Fibroblast of gingiva (primary cell): ENCODE measurements around the gene CCDC90B.
"Not testable (repeated sequence)": the region's sequence is repeated elsewhere in the genome, so short reads cannot be mapped to it uniquely, and the experiment has no call there.

Experiments
- DNase-seq: peaks from one replicate; pipeline ENCODE4 v3.0.0-alpha.2; 2011; ENCODE audit warnings: low read depth

Gene CCDC90B

GRCh38 chr11:83285771-83286528 lies at the start of gene CCDC90B:
Gene CCDC90B, minus strand, starts transcription at chr11:83286367. Its CDS starts 395 bp downstream, at chr11:83285972.
- peak; percentile 98 for DNase-seq

- DNase-seq, result no peak
Observed at GRCh38 chr11:83335446-83336070, 49.4 kb upstream of the CCDC90B start.

GRCh38 chr11:83330303-83330702 lies 44.1 kb upstream of the CCDC90B start:
- DNase-seq, result no peak

GRCh38 chr11:83326326-83326725 lies 40.2 kb upstream of the CCDC90B start:
- DNase-seq, result no peak

GRCh38 chr11:83319346-83319745 lies 33.2 kb upstream of the CCDC90B start:
- no peak for DNase-seq

GRCh38 chr11:83318931-83319330 lies 32.8 kb upstream of the CCDC90B start:
- DNase-seq, result no peak

- DNase-seq, result no peak
Observed at GRCh38 chr11:83317757-83318690, 31.9 kb upstream of the CCDC90B start.

- DNase-seq, result not testable (repeated sequence)
Observed at GRCh38 chr11:83316897-83317268, 30.7 kb upstream of the CCDC90B start.

- DNase-seq, result not testable (repeated sequence)
Observed at GRCh38 chr11:83316143-83316896, 30.2 kb upstream of the CCDC90B start.

GRCh38 chr11:83312430-83312829 lies 26.3 kb upstream of the CCDC90B start:
- no peak for DNase-seq

- no peak for DNase-seq
Observed at GRCh38 chr11:83311701-83312100, 25.5 kb upstream of the CCDC90B start.

GRCh38 chr11:83310718-83311117 lies 24.6 kb upstream of the CCDC90B start:
- DNase-seq, result no peak

- not testable (repeated sequence) for DNase-seq
Observed at GRCh38 chr11:83308536-83308935, 22.4 kb upstream of the CCDC90B start.

- no peak for DNase-seq
Observed at GRCh38 chr11:83306200-83307080, 20.3 kb upstream of the CCDC90B start.

GRCh38 chr11:83303316-83303715 lies 17.1 kb upstream of the CCDC90B start:
- DNase-seq, result no peak

- DNase-seq, result no peak
Observed at GRCh38 chr11:83302151-83302550, 16.0 kb upstream of the CCDC90B start.

- no peak for DNase-seq
Observed at GRCh38 chr11:83299681-83300080, 13.5 kb upstream of the CCDC90B start.

- no peak for DNase-seq
Observed at GRCh38 chr11:83294208-83294607, 8.0 kb upstream of the CCDC90B start.

- no peak for DNase-seq
Observed at GRCh38 chr11:83293457-83293774, 7.2 kb upstream of the CCDC90B start.

GRCh38 chr11:83292709-83293456 lies 6.7 kb upstream of the CCDC90B start:
- DNase-seq, result peak; percentile 61
